A673 (cell line): ENCODE measurements around the gene SEL1L3.

Experiments used
- EZH2 ChIP-seq: fragments of 200-600 bp; sonication (generic); IDR thresholded peaks from 2 replicates; pipeline ENCODE4 v1.6.1; 2017; ENCODE audit warnings: borderline replicate concordance, low read depth, mild to moderate bottlenecking, mixed read lengths, antibody characterized with exemption, low read length; ENCODE audit not compliant: poor library complexity, severe bottlenecking
- TF ChIP-seq, protein P1 (sequence below): fragments of 300-800, 200-600 bp; sonication (generic); conservative IDR thresholded peaks from 2 replicates; pipeline ENCODE4 v1.5.1; 2017; ENCODE audit warnings: low read depth, mild to moderate bottlenecking, antibody characterized with exemption, low read length, moderate library complexity, mixed read lengths

DNA sequence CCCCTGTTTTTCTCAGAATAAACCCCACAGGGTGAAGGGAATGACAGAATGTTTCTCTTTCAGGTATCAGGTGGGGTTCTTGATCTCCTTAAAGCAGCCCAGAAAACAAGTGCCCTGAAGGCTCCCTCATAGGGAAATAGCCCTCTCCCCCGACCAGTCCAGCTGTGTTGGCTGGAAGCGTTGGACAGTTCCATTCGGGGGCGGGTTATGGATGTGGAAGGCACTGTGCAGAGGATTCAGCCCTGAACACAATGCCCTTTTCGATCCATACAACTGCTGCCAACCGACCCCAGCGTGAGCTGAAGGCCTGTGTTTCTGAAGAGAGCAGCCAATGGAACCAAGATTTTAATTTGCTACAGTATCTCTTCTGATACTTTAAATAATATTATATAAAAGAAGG is 41.5 kb downstream of the SEL1L3 start:
- TF ChIP-seq, protein P1, sequence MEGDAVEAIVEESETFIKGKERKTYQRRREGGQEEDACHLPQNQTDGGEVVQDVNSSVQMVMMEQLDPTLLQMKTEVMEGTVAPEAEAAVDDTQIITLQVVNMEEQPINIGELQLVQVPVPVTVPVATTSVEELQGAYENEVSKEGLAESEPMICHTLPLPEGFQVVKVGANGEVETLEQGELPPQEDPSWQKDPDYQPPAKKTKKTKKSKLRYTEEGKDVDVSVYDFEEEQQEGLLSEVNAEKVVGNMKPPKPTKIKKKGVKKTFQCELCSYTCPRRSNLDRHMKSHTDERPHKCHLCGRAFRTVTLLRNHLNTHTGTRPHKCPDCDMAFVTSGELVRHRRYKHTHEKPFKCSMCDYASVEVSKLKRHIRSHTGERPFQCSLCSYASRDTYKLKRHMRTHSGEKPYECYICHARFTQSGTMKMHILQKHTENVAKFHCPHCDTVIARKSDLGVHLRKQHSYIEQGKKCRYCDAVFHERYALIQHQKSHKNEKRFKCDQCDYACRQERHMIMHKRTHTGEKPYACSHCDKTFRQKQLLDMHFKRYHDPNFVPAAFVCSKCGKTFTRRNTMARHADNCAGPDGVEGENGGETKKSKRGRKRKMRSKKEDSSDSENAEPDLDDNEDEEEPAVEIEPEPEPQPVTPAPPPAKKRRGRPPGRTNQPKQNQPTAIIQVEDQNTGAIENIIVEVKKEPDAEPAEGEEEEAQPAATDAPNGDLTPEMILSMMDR: no peak
- no peak for TF ChIP-seq EZH2
